HG03103 (cell line): ENCODE results near the gene ECM1.

Experiments used
- ATAC-seq: cut with Tn5 transposase; IDR thresholded peaks from one replicate; pipeline ENCODE4 v1.9.1; 2021; ENCODE audit warnings: low read depth; ENCODE audit not compliant: unreplicated experiment

ECM1 gene

DNA sequence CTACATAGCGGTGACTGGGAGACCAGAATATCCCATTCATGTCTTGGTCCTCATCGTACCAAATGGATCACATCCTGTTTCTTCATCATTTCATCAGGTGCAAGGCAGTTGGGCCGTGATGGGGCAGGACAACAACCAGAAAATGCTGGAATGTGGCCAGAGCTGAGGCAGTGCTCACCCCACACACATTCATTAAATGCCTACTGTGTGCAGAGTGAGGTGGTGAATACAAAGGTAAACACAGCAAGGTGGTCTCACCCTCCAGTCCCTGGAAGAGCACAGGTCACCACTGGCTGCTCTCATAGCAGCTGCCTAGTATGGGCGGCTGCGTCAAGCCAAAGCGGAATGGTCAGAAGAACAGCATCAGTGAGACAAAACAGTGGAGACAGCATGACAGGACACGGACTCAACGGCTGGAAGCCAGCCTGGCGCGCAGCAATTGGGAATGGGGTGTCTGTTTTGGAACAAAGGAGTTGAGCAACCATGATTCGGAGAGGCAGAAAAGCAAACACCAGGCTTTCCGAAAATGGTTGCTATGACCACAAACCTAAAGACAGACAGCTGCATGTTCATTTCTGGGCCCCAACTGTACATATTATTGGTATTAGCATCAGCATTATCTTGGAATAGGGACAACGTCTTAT, 35.7 kb downstream of the ECM1 start:
- ATAC-seq, result no peak

DNA sequence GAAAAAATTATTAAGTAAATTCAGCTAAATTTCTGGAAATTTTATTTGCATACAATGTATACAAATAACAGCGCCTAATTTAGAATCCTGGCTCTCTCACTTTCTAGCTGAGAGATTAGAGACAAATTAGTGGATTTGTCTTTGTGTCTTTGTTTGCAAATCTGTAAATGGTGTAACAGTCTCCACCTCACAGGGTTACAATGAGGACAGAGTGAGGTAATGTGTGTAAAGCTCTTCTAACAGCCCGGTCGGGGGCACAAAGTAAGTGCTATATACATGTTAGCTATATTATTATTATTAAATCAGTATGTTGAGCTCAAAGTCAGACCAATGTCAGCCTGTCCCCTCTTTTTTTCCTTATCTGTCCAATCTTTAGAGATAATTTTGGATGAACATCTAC, 36.3 kb downstream of the ECM1 start:
- ATAC-seq, result no peak

DNA sequence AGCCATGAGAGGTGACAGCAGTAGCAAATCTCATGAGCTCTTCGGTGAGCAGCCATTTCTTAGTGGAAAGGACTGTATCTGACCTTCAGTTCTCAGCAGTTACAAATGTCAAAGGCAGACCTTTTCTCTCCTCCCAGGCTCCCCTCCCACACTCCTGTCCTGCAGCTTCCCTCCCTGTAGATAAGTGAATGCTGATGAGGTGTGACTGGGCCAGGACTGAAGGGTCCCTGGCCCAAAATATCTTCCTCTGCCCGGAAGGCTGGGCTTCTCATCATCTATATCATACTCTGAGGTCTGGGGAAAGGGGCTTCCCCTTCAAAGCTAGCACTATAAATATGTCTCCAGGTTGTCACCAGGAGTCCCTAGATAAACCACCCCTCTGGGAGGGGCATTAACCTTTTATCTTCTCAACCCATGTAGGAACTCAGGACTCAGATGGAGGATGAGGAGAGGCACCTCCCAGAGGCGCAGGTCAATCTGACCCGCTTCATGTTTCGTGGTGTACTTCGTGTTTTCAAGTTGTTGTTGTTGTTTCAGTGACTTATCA, 37.6 kb downstream of the ECM1 start:
- no peak for ATAC-seq

DNA sequence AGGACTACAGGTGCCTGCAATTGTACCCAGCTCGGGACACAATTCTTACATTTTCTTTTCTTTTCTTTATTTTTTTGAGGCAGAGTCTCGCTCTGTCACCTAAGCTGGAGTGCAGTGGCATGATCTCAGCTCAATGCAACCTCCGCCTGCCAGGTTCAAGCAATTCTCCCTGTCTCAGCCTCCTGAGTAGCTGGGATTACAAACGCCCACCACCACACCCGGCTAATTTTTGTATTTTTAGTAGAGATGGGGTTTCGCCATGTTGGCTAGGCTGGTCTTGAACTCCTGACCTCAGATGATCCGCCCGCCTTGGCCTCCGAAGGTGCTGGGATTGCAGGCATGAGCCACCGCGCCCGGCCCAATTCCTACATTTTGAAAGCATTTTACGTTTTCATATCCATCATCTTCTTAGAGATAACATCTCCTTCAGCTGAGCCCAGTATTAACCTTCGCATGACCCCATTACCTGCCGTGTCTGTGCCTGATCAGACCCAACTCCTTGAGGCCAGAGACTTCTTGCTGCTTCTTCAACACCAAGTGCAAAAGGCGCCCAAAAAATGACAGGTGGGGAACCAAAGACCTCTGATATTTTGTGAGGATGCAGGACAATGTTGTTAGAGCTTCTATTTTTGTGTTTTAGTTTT, 38.5 kb downstream of the ECM1 start:
- no peak for ATAC-seq

DNA sequence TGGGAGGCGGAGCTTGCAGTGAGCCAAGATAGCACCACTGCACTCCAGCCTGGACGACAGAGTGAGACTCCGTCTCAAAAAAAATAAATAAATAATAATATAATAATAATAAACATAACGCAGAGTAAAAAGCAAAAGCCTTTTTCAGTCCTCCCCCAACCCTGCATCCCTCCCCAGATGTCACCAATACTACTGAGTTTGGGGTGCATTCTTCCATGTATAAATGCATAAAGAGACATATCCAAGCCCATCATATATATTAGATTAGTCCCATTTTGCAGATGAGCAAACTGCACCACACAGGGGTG, 40.4 kb downstream of the ECM1 start:
- ATAC-seq, result no peak

DNA sequence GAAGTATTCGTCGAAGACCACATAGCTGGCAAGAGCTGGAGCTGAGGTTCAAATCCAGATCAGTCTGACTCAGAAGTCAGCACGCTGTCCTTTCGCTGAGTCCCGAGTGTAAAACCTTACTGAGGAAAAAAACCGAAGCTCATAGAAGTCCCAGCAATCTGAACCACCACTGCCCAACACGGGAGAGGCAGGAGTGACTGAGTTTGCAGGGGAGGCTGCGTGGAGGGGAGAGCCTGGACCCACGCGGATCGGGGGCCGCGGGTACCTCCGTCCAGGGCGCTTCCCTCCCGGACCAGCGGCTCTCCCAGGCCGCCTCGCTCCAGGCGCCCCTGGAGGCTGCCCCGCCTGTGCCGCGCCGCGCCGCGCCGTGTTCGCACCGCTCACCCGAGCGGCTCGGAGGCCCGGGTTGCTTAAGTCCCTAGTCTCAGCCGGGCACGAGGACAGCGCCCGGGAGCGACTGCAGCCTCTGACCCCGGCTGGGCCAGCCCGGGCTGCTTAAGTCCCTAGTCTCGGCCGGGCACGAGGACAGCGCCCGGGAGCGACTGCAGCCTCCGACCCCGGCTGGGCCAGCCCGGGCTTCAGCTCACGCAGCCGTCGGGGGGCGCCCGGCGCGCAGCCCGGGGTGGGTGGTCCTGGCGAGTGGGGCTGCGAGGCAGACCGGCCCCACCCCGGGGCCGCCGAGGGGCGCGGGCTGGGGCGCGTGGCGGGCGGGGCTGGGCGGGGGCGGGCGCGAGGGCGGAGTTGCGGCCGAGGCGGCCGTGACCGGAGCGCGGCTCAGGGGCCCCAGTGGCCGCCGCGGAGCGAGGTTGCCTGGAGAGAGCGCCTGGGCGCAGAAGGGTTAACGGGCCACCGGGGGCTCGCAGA, 41.0 kb downstream of the ECM1 start, which contains the start of gene ADAMTSL4:
TSS of gene ADAMTSL4 (plus strand) at position 777 of the 864 bp plus-strand sequence. CDS start 2,881 bp downstream, outside the sequence.
- ATAC-seq, result no peak

DNA sequence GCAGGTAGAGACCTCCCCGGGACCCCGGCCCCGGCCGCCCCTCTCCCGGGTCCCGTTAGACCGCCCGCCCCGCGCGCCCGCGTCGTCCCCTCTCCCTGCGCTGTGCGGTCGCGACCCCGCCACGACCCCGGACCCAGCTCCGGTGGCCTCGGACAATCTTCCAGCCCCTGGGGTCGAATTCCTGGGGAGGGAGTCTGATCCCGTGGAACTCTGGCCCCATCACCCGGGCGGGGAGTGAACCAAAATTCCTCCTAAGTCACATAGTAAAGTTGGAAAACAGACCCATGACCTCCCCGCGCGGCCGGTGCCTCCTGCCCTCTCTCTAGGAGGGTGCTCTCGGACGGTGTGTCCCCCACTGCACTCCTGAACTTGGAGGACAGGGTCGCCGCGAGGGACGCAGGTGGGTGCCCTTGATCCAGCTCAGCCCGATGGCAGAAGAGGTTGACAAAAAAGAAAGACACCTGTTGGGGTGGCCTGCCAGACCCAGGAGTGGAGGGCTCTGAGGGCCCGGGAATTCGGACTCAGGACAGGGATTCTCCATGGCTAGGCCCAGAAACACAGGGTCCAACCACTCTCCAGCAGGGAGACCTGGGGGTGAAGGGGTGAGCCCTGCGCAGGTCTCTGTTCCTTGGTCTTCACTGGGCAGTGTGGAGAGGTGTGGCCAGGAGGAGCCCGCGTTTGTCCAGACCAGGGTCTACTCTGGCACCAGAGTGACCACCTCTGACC, 41.8 kb downstream of the ECM1 start:
- ATAC-seq, result no peak

DNA sequence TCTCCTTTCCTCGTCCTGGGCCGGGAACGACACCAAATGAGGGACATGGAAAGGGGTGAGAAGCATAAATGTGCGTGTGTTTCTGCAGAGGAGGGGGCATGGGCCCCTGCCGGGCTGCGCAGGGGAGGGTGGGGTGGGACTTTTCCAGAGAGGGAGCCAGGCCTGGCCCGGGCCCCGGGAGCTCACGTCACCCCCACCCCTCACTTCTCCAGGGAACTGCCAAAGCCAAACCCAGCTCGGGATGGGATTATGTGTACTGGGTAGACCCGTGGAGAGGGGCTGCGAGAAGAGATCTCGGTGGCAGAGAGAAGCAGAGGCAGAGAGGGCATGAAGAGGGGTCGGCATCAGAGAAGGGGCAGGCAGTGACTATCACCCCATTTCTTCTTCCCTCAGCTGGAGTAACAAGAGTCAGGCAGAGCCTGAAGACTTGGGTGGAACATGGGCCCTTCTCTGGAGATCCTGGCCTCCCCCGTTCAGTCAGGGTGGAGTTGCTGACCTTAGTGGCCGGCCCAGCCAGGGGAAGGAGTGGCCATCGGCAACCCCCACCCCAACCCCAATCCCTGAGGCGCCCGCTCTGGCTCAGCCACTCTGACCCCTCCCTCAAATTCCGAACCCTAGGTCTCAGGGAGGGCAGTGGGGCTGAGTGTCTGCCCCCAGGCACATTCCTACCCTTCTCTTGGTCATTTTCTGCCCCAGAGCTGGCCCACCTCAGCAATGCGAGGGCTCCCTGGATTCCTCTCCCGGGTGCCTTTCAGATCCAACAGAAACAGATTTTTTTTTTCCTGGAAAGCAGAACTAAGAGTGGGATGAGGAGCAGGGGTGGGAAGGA, 42.5 kb downstream of the ECM1 start:
- ATAC-seq, result no peak

DNA sequence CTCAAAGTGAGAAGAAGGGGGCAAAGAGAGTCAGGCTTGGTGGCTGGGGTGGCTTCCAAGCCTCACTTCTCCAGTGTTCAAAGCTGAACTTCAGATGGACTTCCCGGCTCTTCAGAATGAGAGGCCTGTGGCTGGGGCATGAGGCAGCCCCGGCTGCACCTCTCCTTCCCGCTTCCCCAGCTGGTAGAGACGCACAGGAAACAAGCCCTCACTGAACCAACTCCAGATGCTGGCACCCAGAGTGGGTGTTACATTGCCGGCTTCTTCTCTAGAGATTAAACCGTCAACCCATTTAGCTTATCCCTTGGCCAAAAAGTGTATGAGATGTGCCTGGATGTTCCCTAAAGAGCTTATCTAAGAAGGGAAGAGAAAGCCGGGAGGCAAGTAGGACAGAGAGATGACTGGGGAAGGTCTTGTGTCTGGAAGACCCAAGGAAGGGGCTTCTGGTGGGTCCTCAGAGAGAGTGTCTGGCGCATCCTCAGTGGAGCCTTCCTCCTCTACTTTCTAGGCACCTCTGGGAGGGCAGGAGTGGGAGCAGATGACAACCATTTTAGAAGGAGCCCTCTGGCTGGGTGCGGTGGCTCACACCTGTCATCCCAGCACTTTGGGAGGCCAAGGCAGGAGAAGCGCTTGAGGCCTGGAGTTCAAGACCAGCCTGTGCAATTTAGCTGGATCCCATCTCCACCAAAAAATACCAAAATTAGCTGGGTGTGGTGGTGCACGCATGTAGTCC, 43.3 kb downstream of the ECM1 start:
- ATAC-seq, result no peak

DNA sequence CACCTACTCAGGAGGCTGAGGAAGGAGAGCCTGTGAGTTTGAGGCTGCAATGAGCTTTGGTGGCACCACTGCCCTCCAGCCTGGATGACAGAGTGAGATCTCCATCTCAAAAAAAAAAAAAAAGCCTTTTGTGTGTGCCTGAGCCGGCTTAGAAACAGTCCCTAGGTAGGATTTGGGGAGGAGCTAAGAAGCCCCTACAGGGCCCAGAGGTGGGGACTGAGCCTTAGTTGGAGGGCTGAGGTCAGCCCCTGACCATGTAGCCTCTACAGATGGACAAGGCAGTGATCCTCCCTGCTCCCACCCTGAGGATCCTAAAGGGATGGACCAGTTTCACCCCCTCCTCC, 43.8 kb downstream of the ECM1 start:
- no peak for ATAC-seq

DNA sequence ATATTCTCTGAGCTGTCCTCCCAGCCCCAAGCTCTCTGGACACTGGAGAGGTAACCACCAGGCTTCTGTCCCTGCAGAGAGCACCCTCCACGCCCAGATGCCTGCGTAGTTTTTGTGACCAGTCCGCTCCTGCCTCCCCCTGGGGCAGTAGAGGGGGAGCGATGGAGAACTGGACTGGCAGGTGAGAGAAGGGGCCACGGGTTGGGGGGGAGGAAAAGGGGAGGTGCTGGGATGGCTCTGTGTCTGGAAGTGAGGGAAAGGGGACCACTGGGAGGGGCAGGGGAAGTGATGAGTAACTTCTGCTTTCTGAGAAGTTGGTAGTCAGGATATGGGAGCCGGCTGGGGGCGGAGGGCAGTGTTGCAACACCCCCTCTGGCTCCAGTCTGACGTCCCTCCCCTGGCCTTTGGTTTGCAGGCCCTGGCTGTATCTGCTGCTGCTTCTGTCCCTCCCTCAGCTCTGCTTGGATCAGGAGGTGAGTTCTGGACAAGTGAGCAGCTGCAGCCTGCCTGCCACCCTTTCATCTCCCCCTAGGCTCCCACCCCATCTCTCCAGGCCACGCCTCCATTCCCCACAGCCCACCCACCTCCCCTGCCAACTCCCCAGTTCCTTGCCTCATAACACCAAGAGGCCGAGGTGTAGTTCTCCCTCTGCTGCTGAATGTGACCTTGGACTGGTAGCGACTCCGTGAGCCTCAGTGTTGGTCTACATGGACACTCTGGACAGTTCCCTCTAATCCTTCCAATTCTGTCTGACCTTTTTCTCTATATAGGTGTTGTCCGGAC, 44.4 kb downstream of the ECM1 start:
- no peak for ATAC-seq

DNA sequence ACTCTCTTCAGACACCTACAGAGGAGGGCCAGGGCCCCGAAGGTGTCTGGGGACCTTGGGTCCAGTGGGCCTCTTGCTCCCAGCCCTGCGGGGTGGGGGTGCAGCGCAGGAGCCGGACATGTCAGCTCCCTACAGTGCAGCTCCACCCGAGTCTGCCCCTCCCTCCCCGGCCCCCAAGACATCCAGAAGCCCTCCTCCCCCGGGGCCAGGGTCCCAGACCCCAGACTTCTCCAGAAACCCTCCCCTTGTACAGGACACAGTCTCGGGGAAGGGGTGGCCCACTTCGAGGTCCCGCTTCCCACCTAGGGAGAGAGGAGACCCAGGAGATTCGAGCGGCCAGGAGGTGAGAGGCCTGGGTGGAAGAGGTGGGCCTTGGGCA, 45.0 kb downstream of the ECM1 start:
- ATAC-seq, result no peak

DNA sequence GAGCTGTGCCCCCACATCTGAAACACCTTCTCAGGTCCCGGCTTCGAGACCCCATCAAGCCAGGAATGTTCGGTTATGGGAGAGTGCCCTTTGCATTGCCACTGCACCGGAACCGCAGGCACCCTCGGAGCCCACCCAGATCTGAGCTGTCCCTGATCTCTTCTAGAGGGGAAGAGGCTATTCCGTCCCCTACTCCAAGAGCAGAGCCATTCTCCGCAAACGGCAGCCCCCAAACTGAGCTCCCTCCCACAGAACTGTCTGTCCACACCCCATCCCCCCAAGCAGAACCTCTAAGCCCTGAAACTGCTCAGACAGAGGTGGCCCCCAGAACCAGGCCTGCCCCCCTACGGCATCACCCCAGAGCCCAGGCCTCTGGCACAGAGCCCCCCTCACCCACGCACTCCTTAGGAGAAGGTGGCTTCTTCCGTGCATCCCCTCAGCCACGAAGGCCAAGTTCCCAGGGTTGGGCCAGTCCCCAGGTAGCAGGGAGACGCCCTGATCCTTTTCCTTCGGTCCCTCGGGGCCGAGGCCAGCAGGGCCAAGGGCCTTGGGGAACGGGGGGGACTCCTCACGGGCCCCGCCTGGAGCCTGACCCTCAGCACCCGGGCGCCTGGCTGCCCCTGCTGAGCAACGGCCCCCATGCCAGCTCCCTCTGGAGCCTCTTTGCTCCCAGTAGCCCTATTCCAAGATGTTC, 45.6 kb downstream of the ECM1 start:
- no peak for ATAC-seq

DNA sequence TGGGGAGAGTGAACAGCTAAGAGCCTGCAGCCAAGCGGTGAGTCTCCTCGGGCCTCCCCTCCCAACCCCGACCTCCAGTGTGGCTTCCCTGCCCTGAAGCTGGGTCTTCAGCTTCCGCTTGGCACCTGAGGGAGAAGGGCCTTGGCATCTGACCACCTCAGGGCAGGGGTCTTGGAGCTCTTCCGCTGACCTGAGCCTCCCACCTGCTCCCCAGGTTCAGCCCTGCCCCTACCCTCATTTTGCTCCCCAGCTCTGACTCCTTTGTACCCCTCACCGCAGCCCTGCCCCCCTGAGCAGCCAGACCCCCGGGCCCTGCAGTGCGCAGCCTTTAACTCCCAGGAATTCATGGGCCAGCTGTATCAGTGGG, 46.2 kb downstream of the ECM1 start:
- no peak for ATAC-seq

DNA sequence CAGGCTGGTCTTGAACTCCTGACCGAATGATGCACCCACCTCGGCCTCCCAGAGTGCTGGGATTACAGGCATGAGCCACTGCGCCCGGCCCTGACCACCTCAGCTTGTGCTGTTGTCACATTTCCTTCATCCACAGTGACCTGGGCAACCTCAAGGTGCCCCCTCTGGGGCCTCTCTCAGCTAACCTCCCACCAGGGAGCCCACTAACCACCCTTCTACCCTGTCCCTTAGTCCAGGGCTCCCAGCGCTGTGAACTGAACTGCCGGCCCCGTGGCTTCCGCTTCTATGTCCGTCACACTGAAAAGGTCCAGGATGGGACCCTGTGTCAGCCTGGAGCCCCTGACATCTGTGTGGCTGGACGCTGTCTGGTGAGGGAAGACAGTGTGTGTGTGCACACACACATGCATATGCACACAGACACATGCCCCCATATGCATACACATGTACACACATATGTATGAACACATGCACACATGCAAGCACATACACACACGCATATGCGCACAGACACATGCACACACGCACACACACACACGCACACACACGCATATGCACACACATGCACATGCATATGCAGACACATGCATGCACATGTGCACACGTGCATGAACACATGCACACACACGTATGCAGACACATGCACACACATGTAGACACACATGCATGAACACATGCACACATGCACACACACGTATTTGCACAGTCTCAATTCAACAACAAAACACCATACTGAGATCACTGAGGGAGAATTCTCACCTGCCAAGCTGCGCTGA, 47.5 kb downstream of the ECM1 start:
- ATAC-seq, result no peak

DNA sequence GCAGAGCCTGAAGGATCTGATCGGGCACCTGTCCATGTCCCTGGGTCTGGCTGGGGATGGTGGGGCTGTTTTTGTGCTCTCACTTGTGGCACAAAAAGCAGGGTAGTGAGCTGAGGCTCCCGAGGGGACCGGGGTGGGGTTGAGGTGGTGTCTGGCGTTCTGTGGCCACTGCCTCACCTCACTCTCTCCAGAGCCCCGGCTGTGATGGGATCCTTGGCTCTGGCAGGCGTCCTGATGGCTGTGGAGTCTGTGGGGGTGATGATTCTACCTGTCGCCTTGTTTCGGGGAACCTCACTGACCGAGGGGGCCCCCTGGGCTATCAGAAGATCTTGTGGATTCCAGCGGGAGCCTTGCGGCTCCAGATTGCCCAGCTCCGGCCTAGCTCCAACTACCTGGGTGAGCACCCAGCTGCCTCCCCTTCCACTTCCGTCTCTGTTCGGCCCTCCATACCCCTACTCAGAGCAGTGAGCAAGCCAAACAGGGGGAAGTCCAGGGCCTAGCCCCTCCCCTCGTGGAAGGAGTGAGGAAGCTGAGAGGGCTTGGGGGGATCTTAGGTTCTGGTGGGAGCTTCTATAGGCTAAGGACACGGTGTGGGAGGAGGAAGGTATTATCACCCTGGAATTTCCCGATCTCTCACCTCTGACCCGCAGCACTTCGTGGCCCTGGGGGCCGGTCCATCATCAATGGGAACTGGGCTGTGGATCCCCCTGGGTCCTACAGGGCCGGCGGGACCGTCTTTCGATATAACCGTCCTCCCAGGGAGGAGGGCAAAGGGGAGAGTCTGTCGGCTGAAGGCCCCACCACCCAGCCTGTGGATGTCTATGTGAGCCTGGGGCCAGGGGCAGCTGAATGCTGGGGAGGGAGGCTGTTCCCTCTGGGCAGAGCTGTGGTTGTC, 48.3 kb downstream of the ECM1 start:
- ATAC-seq, result no peak
